Measurements from ENCODE around the gene PRDM16. TPM values are rescaled to one million over a fixed set of nuclear protein-coding genes. Genes with fewer than 3 reads are reported as not detected.
"Not testable (repeated sequence)": the region's sequence is repeated elsewhere in the genome, so short reads cannot be mapped to it uniquely, and the experiment has no call there.

PRDM16 gene
- total and polyA plus RNA-seq, 7 donors: 0.04 to 1.2 (median 0.31) TPM

GRCh38 chr1:3236955-3237354 is 168.0 kb downstream of the PRDM16 start:
- TF ChIP-seq, protein P1, sequence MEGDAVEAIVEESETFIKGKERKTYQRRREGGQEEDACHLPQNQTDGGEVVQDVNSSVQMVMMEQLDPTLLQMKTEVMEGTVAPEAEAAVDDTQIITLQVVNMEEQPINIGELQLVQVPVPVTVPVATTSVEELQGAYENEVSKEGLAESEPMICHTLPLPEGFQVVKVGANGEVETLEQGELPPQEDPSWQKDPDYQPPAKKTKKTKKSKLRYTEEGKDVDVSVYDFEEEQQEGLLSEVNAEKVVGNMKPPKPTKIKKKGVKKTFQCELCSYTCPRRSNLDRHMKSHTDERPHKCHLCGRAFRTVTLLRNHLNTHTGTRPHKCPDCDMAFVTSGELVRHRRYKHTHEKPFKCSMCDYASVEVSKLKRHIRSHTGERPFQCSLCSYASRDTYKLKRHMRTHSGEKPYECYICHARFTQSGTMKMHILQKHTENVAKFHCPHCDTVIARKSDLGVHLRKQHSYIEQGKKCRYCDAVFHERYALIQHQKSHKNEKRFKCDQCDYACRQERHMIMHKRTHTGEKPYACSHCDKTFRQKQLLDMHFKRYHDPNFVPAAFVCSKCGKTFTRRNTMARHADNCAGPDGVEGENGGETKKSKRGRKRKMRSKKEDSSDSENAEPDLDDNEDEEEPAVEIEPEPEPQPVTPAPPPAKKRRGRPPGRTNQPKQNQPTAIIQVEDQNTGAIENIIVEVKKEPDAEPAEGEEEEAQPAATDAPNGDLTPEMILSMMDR (IDR thresholded peaks at IDR 0.05): no peak
- Histone ChIP-seq H3K4me1 (no peaks in the 10 kb centered on the region), H3K27ac (no peak overlapping the region), H3K27me3 (ENCODE audit: insufficient read depth in 3 of 3, low read length in 2 of 3) (peaks cover 0 to 62% (median 17%) of the 10 kb centered on the region in 3 donors), H3K4me3 (no peak overlapping the region), H3K36me3 (ENCODE audit: insufficient read depth in 1 of 2, low read depth in 1 of 2) (no peaks in the 10 kb centered on the region), H3K9me3 (no peaks in the 10 kb centered on the region)
- no peak for ATAC-seq
- no peak for DNase-seq
- intact Hi-C loops (cut with DNase I): no loop called here
- WGBS, 3 donors: 79 to 81% (median 81%) methylated on average over 4 to 7 of the region's 7 CpGs

- Histone ChIP-seq H3K4me1 (no peaks in the 10 kb centered on the region), H3K27me3 (ENCODE audit: insufficient read depth in 3 of 3, low read length in 2 of 3) (peaks cover 0 to 56% (median 15%) of the 10 kb centered on the region in 3 donors), H3K4me3 (no peak overlapping the region), H3K27ac (no peak overlapping the region), H3K36me3 (ENCODE audit: insufficient read depth in 1 of 2, low read depth in 1 of 2) (no peaks in the 10 kb centered on the region), H3K9me3 (no peaks in the 10 kb centered on the region)
- ATAC-seq: peak in 1 of 4 donors; percentile 45
- WGBS, 3 donors: 48 to 64% (median 54%) methylated on average over 15 of the region's 15 CpGs
- TF ChIP-seq, protein P1 (IDR thresholded peaks at IDR 0.05): no peak
- no peak for DNase-seq
- intact Hi-C loops (cut with DNase I): no loop called here
These were observed 168.6 kb downstream of the PRDM16 start for GRCh38 chr1:3237570-3237969.

DNA sequence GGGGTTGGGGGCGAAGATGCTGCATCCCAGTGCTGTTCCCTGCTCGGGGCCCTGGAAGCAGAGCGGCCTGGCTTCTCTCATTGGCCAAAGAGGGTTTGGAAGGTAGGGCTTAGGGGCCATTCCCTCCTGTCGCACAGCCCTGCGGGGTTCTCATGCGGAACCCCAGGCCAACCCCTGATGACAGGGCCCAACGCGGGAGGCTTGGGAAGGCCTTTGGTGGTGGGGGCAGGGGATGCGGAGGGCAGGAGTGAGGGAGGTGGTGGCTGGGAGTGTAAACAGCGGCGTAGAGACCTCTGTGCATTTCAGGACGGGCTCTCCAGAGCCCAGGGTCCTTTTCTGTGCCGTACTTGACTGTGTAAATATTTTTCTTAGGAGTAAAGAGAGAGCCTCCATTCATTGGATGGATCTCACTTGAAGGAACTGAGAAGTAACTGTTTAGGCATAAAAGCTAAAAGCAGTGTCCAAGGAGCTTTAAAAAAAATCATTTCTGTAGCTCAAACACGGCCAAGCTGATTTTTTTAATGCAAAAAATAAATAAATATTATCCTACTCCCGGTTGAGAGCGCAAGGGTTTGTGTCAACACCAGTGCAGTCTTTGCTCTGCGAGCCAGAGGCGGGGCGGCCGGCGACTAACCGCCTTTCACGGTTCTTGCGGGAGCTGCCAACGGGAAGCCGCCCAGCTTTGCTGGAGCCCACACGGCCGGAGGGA is 169.1 kb downstream of the PRDM16 start:
- H3K27me3 ChIP-seq (ENCODE audit: insufficient read depth in 3 of 3, low read length in 2 of 3): peaks cover 0 to 57% (median 13%) of the 10 kb centered on the region in 3 donors
- DNase-seq (no peak), ATAC-seq (no peak)

GRCh38 chr1:3238703-3239278 is 169.8 kb downstream of the PRDM16 start:
- no peak for DNase-seq
- Histone ChIP-seq H3K4me3 (no peak overlapping the region), H3K27ac (no peak overlapping the region), H3K4me1 (no peaks in the 10 kb centered on the region), H3K27me3 (ENCODE audit: insufficient read depth in 3 of 3, low read length in 2 of 3) (peaks cover 0 to 57% (median 13%) of the 10 kb centered on the region in 3 donors), H3K9me3 (no peaks in the 10 kb centered on the region), H3K36me3 (ENCODE audit: insufficient read depth in 1 of 2, low read depth in 1 of 2) (no peaks in the 10 kb centered on the region)
- intact Hi-C loops (cut with DNase I): no loop called here
- no peak for ATAC-seq
- WGBS, 3 donors: 71 to 76% (median 72%) methylated on average over 20 to 21 of the region's 21 CpGs
- TF ChIP-seq, protein P1 (IDR thresholded peaks at IDR 0.05): no peak

More for the DNA sequence above, 169.1 kb downstream of the PRDM16 start:
- intact Hi-C loops (cut with DNase I): no loop called here
- H3K27ac ChIP-seq: no peak overlapping the region
- H3K4me1 ChIP-seq: no peaks in the 10 kb centered on the region
- TF ChIP-seq, protein P1 (IDR thresholded peaks at IDR 0.05): no peak
- no peaks in the 10 kb centered on the region for H3K9me3 ChIP-seq
- no peak overlapping the region for H3K4me3 ChIP-seq
- H3K36me3 ChIP-seq (ENCODE audit: insufficient read depth in 1 of 2, low read depth in 1 of 2): no peaks in the 10 kb centered on the region
- WGBS, 3 donors: 59 to 67% (median 59%) methylated on average over 28 of the region's 28 CpGs

- H3K9me3 ChIP-seq; H3K36me3 ChIP-seq (ENCODE audit: insufficient read depth in 1 of 2, low read depth in 1 of 2); H3K4me1 ChIP-seq; H3K27ac ChIP-seq; DNase-seq; ATAC-seq; intact Hi-C loops (cut with DNase I); H3K4me3 ChIP-seq: not testable (repeated sequence)
- 76 to 95% (median 94%) methylated on average over 3 of the region's 3 CpGs for WGBS, 3 donors
- peaks cover 0 to 58% (median 12%) of the 10 kb centered on the region in 3 donors for H3K27me3 ChIP-seq (ENCODE audit: insufficient read depth in 3 of 3, low read length in 2 of 3)
These were observed 171.0 kb downstream of the PRDM16 start for GRCh38 chr1:3239991-3240390.
